Measurements from ENCODE around the gene DCLRE1C. TPM values are rescaled to one million over a fixed set of nuclear protein-coding genes. Genes with fewer than 3 reads are reported as not detected.
"Not testable (repeated sequence)": the region's sequence is repeated elsewhere in the genome, so short reads cannot be mapped to it uniquely, and the experiment has no call there.

The DCLRE1C gene
- 21.6 TPM for total RNA-seq

DNA sequence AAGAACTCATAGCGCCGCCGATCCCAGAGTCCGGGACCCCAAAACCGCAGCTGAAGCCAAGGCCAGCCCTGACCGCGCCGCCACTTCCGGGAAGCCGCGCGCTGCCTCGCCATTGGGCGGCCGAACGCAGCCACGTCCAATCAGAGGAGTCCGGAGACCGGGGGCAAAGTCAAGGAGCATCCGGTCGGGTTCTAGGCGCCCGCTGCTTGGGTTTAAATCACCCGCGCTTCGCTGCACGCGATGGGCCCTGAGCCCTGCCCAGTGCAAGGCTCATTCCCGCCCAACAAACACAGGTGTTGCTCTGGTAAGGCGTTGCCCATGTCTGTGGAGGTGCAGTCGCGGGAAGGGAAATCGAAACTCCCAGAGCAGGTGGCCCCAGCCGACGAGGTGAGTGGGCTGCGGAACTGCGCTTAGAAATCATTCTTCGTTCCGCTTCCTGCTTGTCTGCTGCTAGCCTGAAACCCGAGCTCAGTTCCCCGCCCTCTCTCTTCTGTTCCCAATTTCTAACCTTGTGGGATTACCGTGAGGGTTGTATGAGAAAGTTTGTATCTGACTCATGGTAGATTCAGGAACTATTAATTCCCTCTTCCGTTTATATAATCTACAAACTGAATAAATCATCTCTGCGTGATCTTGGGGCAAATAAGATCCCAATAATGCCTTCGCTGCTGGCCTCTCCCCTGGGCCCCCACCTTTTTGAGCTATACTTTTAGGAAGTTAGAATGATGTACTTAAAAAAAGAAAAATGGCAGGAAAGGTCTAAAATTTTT is at the start of gene DCLRE1C:
Gene DCLRE1C, minus strand, starts transcription at position 96 of the 770 bp plus-strand sequence. Its CDS starts 86 bp downstream, at position 10.
- DNase-seq (ENCODE audit: low spot score), result peak; percentile 93

DNA sequence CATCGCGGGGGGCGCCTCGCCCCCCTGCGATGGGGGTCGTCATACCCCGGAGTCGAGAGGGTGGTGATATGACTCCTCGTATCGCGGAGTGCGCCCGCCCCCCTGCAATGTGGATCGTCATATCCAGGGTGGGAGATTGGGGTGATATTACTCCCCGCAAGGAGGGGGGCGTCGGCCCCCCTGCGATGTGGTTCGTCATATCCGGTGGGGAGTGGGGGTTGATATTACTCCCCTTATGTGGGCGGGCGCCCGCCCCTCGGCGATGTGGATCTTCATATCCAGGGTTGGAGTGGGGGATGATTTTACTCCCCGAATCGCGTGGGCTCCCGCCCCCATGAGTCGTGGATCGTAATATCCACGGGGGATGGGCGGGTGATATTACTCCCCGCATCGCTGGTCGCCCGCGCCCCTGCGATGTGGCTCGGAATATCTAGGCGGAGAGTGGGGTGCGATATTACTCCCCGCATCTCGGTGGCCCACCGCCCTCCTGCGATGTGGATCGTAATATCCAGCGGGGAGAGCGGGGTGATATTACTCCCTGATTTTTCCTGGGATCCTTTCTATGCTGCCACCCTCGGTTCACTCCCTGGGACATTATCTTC is 42.2 kb upstream of the DCLRE1C start:
- DNase-seq (ENCODE audit: low spot score), result no peak

DNA sequence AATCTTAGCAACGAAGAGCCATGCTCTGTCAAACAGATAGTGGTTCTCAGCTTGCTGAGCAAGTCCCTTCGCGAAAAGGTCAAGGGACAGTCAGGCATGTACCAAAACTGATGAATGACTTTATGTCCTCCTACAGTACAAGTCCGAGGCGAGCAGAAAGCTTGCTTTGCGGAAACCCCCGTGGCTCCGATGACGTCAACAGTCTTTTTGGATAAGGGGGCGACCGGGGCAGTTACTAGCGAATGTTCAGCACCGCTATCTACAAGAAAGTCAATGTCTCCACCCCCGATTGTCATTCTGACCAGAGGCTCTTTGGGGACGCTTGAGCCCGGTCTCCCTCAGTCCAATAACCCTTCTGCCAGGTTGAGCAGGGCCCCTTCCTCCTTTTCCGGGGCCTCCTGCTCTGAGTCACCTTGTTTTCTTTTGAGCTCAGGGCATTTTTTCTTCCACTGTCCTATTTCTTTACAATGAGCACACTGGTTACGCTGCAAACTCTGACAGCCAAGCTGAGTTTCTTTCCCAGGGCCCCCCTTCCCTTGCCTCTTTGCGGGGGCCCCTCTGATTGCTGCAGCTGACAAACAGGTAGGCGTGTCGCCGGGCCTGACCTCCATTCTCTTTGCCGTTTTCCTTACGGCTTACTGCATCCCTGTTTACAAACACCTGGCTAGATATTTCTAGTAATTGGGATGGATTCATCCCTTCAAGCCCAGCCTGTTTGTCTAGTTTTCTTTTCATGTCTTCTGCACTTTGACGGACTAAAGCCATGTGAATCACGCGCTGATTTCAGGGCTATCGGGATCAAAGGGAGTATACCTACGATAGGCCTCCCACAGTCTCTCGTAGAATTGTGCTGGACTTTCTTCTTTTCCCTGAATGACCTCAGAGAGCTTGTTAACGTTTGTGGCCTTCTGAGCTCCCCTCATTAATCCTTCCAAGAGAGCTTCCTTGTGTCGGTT is 39.9 kb upstream of the DCLRE1C start:
- DNase-seq (ENCODE audit: low spot score), result not testable (repeated sequence)

DNA sequence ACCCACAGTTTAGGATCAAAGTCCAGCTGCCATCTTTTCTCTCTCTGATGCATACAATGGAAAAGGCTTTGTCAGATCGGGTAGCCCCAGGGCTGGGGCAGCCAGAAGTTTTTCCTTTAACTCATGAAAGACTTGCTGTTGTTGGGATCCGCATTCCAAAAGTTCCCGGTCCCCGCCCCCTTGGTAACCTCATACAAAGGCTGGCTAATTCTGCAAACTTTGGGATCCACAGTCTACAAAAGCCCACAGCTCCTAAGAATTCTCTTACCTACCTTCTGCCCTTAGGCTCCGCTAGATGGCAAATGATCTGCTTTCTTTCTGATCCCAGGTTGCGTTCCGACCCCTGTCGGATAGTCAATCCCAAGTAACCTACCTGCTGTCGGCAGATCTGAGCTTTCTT is 38.4 kb upstream of the DCLRE1C start:
- not testable (repeated sequence) for DNase-seq (ENCODE audit: low spot score)

DNA sequence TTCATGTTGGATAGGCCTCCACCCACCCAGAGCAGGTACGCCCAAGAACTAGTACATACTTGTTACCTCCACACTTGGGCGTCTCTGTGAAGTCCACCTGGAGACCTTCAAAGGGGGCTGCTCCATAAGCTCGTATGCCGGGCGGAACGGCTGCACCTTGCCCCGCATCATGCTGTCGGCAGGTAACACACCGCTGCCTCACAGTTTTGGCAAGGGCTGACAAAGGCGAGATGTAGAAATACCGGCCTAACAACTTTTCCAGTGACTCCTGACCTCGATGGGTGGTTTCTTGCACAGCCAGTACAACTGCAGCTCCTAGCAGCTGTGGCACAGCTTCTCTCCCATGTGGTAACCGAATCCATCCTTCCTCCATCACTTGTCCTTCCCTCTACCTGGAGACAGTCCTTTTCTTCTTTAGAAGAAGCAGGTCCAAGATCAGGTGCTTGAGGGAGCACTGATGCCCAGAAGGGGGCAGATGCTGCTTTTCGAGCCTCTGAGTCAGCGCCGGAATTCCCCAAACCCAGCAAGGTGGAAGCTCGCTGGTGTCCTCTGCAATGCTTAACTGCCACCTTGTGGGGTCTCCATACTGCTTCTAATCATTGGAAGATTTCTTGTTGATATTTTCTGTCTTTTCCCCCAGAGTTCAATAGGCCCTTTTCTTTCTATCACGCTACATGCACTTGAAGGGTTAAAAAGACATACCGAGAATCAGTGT is 37.3 kb upstream of the DCLRE1C start:
- peak; percentile 64 for DNase-seq (ENCODE audit: low spot score)

DNA sequence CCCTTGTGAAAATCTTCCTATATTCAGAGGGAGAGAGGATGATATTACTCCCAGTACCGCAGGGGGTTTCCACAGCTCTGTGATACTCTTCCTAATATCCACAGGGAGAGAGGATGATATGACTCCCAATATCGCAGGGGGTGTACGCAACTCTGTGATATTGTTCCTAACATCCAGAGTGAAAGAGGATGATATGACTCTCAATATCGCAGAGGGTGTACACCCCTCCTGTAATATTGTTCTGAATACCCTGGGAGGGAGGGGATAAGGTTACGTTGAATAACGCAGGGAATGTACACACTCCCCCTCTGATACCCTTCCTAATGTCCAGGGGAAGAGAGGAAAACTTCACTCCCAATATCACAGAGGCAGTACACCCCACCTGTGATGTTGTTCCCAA is 35.7 kb upstream of the DCLRE1C start:
- DNase-seq (ENCODE audit: low spot score), result not testable (repeated sequence)

DNA sequence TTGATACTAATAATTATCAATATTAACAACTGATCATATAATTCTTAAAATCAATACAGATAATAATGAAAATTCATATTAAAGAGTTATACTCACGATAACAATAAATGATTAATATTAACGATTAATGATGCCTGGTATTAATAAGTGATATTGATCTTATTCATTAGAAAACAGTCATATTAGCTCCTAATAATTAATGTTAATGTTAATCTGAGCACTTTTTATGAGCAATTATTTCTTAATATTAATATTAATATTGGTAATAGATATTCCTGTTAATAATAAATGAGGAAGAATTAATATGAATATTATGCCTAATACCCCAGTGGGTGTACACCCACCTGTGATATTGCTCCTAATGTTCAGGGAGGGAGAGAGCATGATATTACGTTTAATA is 28.8 kb upstream of the DCLRE1C start:
- DNase-seq (ENCODE audit: low spot score), result no peak

DNA sequence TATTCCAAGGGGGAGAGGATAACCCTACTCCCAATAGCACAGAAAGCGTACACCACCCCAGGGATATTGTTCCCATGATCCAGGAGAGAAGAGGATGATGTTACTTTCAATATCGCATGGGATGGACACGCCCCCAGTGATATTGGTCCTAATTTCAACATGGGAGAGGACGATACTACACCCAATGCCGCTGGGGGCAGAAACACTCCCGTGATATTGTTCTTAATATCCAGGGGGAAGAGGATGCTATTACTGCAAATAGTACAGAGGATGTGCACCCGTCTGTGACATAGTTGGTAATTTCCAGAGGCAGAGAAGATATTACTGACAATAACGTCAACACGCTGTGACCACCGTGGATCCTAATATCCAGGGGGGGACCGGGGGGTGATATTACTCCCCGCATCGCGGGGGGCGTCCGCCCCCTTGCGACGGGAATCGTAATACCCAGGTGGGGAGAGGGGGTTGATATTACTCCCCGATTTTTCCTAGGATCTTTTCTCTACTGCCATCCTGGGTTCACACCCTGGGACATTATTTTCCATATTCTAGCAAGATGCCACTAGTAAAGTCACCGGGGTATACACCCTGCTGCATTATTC is 21.9 kb upstream of the DCLRE1C start:
- no peak for DNase-seq (ENCODE audit: low spot score)

DNA sequence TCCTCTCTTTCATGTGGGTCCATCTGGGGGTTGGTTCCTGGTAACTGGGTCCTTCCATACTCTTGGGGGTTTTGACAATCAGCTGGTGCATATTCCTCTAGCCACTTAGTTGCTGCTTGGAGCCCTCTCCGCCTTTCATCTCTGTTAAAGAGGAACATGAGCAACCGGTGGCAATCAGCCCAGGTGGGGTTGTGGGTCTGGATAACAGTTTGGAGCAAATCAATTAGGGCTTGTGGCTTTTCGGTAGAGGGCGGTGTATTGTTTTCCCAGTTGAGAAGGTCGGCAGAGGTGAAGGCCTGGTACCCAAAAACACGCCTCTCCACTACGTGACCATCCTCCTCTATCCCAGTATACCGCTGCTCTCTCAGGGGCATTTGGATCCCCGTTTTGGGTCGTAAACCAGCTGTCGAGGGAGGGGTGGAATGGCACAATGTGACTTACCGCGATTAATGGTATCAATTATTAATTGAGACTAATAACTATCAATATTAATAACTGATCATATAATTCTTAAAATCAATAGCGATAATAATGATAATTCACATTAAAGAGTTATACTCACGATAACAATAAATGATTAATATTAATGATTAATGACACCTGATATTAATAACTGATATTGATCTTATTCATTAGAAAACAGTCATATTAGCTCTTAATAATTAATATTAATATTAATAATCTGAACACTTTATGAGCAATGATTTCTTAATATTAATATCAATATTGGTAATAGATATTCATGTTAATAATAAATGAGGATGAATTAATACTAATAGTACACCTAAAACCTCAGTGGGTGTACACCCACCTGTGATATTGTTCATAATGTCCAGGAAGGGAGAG is 20.5 kb upstream of the DCLRE1C start:
- not testable (repeated sequence) for DNase-seq (ENCODE audit: low spot score)

DNA sequence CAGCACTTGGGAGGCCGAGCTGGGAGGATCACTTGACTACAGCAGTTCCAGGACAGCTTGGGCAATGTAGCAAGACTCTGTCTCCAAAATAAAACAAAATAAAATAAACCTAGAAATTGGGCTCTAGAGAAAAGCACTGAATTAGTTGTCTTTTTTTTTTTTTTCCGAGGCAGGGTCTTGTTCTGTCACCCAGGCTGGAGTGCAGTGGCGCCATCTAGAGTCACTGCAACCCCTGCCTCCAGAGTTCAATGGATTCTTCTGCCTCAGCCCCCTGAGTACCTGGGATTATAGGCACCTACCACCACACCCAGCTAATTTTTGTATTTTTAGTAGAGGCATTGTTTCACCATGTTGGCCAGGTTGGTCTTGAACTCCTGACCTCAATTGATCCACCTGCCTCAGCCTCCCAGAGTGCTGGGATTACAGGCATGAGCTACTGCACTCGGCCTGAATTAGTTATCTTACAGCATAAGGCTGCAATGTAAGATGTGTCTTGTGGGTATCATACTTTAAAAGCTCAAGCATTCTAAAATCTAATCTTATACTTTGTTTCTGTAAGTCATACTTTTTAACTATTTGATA is 18.1 kb upstream of the DCLRE1C start:
- no peak for DNase-seq (ENCODE audit: low spot score)

DNA sequence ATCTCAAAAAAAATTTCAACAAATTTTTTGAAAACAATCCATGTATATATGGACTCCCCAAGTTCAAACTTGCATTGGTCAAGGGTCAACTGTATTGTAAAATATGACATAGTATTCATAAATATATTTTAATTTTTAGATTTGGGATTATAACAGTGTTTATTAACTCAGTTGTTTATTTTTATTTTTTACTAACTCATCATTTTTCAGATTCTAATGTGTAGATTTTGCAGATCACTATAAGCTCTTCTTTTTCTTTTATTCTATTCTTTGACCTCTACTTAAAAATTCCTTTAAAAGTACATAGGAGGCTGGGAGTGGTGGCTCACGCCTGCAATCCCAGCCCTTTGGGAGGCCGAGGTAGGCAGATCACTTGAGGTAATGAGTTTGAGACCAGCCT is 14.0 kb upstream of the DCLRE1C start:
- no peak for DNase-seq (ENCODE audit: low spot score)

DNA sequence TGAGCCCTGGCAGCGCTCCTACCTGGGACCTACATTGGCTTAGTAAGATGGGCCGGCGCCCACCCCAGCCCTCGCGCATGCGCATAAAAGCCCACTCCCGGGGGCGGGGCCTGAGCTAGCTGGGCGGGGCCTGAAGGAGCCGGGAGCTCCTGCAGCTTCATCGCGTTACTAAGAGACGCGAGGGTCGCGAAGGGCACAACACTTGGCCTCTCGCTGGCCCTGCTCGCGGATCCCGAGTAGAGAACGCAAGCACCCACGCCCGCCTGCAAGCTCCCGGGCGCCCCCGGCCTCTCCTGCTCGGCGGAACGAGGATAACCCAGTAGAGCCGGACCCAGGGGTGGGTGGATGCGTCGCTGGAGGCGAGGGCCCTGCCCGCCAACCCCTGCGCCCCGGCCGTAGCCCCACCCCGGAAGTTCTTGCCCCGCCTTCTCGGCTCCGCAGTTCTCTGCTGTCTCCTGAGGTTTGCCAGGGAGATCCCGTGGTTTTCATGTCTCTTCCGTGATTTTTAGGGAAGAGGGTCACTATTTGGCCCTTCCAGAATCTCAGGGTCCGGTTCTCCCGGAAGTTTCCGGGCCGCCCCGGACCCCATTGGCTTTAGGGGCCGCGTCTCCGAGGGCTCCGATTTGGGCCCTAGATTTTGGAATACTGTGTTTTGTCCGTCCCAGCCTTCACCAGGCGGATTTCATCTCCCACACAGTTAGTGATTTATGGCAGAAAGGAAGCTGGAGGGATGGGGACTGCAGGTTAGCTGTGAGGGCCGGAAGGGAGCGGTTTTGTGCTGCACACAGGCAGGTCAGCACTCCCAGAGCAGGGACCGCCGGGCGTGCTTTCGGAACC is 5.5 kb upstream of the DCLRE1C start, which contains the start of gene MEIG1:
Gene MEIG1, plus strand, starts transcription at position 168 of the 837 bp plus-strand sequence. CDS start 7,081 bp downstream, outside the sequence.
- peak; percentile 96 for DNase-seq (ENCODE audit: low spot score)

DNA sequence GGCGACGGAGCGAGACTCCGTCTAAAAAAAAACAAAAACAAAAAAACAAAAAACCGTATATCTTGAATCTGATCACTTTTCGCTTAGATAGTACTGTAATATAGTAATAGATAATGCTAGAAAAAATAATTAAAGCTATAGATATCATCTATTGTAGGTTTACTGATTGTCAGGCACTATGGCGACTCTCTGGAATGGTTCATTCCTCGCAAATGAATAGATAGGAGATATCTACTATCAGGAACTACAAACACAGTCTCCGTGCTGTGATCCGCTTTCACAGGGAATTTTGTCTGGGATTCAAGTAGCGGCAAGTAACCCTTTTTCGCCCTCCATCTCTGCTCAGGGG is 5.0 kb upstream of the DCLRE1C start:
- DNase-seq (ENCODE audit: low spot score), result no peak

DNA sequence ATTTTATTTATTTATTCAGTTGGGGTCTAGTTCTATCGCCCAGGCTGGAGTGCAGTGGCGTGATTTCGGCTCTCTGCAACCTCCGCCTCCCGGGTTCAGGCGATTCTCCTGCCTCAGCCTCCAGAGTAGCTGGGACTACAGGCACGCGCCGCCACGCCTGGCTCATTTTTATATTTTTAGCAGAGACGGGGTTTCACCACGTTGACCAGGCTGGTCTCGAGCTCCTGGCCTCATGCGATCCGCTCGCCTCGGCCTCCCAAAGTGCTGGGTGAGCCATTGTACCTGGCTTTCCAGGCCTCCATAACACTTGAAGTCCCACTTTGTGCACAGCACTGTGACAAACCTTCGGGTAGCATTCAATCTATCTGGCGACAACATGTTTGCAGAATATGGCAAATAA is 1.0 kb upstream of the DCLRE1C start:
- no peak for DNase-seq (ENCODE audit: low spot score)

DNA sequence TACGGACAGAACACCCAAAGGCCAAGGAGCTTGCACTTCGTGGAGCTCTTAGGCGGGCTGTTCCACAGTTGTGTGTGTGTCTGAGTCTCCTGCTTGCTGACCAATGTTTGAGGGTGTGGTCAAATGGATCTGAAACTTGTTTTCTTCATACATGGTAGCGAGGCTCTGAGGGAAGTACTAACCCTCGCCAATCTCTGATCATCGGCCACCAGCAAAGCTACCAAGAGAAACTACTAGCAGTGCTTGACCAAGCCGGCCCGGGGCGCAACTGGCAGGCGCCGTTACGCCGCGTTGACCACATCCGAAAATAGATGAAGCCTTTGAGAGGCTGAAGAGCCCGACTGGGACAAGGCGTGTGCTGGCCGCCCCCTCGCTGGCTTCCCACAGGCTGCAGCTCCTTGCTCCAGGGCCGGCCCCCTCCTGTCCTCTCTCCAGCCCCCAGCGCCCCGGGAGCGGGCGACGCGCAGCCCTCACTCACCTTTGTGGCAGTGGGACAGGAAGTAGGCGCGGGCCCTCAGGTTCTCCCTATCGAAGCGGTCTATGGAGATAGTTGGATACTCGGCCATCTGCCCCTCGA is 384 bp downstream of the DCLRE1C start:
- DNase-seq (ENCODE audit: low spot score), result peak; percentile 60

DNA sequence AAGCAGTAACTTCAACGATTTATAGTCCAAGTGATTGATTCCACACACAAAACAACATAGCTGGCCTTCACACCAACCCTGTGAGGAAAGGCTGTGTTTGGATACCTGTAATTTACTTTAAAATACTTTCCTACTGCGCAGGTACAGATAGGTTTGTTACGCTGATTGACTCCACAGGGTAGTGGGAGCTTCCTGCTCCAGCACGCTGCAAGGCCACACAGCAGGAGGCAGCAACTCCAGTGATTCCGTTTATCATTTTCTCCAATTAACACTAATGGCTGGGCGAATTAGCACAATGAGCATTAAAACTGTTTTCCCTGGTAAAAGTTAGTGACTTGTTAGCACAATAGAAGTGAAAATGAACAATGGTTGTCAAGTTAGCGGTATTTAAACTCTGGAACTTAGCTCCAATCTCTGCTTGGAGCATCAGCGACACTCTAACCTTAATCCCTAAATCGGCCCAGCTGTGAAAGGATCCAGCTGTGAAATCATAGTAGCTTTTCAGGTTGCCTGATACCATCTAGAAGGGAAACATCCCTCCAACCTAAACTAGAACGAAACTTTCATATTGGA is 959 bp downstream of the DCLRE1C start:
- no peak for DNase-seq (ENCODE audit: low spot score)

DNA sequence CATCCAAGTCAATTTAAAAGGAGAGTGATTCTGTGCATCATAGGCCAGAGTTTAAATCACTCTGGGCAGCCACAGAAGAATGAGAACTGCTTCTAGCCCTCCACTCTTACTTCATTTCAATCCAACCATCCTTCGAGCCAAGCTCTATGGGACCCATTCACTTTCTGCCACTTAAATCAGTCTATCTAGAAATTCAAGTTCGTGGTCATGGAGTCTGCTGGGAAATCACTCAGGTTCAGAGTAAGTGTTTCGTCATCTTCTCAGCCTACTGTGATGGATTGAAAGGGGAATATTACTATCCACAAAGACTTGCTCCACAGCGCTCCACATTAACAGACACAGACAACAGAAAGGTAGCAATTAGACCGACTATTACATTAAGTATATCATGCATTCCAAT is 4.6 kb downstream of the DCLRE1C start:
- no peak for DNase-seq (ENCODE audit: low spot score)

DNA sequence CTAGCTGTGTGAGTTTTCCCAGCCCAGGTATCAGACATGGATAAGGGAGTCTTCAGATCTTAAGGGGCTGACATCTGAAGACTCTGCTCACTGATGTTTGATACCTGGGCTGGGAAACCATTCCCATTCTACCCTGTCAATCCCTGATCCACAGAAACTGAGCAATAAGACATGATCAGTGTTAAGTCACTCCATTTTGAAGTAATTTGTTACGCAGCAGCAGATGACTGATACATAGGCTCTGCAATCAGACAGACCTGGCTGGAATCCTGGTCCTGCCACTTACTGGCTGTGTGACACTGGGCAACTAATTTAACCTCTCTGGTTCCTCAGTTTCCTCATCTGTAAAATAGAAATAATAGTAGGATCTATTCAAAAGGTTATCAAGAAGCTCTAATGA is 6.6 kb downstream of the DCLRE1C start:
- DNase-seq (ENCODE audit: low spot score), result no peak
